Loucy (cell line): Measurements from ENCODE around the gene SYNGR4.

ENCODE experiments used
- H2AFZ ChIP-seq: fragments of 200-600 bp; sonication (generic); 2 replicates; pipeline ENCODE4 v1.6.0; 2016; ENCODE audit warnings: antibody characterized with exemption, mild to moderate bottlenecking, low read length, moderate library complexity
- H3F3A ChIP-seq: fragments of 200-600 bp; 2 replicates; pipeline ENCODE4 v1.6.0; 2016; ENCODE audit warnings: antibody characterized with exemption, low read depth, mild to moderate bottlenecking
- H3K27me3 ChIP-seq: fragments of 200-600 bp; sonication (generic); 2 replicates; pipeline ENCODE4 v1.6.1; 2014; ENCODE audit warnings: low read length, mild to moderate bottlenecking; ENCODE audit not compliant: insufficient read depth, poor library complexity, severe bottlenecking
- H3K36me3 ChIP-seq: fragments of 200-600 bp; sonication (generic); 2 replicates; pipeline ENCODE4 v1.6.1; 2016; ENCODE audit warnings: low read length; ENCODE audit not compliant: insufficient read depth
- H3K4me1 ChIP-seq: fragments of 200-600 bp; sonication (generic); 2 replicates; pipeline ENCODE4 v1.5.1; 2014; ENCODE audit warnings: low read length, mild to moderate bottlenecking; ENCODE audit not compliant: insufficient read depth, poor library complexity, severe bottlenecking
- H3K4me2 ChIP-seq: fragments of 200-600 bp; sonication (generic); 2 replicates; pipeline ENCODE4 v1.6.0; 2014; ENCODE audit warnings: antibody characterized with exemption, low read length, low read depth, mild to moderate bottlenecking; ENCODE audit not compliant: poor library complexity, severe bottlenecking
- H3K4me3 ChIP-seq: fragments of 200-600 bp; sonication (generic); 2 replicates; pipeline ENCODE4 v1.5.1; 2014; ENCODE audit warnings: low read length, mild to moderate bottlenecking, mixed read lengths; ENCODE audit not compliant: poor library complexity, severe bottlenecking
- H3K79me2 ChIP-seq: fragments of 200-600 bp; sonication (generic); 2 replicates; pipeline ENCODE4 v1.6.1; 2014; ENCODE audit warnings: low read length; ENCODE audit not compliant: insufficient read depth
- H3K9ac ChIP-seq: fragments of 200-600 bp; sonication (generic); 2 replicates; pipeline ENCODE4 v1.6.0; 2014; ENCODE audit warnings: mild to moderate bottlenecking, low read depth, low read length, moderate library complexity; ENCODE audit not compliant: poor library complexity, severe bottlenecking
- H3K9me2 ChIP-seq: fragments of 200-600 bp; sonication (generic); replicated peaks from 2 replicates; pipeline ENCODE4 v1.6.1; 2016; ENCODE audit warnings: low read depth, low read length, mixed read lengths
- H3K9me3 ChIP-seq: fragments of 200-600 bp; sonication (generic); 2 replicates; pipeline ENCODE4 v1.6.1; 2014; ENCODE audit warnings: mild to moderate bottlenecking, antibody characterized with exemption, low read length, low read depth; ENCODE audit not compliant: insufficient read depth
- H4K20me1 ChIP-seq: fragments of 200-600 bp; sonication (generic); 2 replicates; pipeline ENCODE4 v1.6.0; 2014; ENCODE audit warnings: antibody characterized with exemption, low read length, mild to moderate bottlenecking; ENCODE audit not compliant: insufficient read depth, poor library complexity, severe bottlenecking
- EZH2phosphoT487 ChIP-seq: fragments of 200-600 bp; IDR thresholded peaks from 2 replicates; pipeline ENCODE4 v1.6.1; 2018; ENCODE audit warnings: antibody characterized with exemption, mild to moderate bottlenecking, moderate library complexity, borderline replicate concordance
- TF ChIP-seq, protein P1 (sequence below): fragments of 200-600 bp; sonication (generic); conservative IDR thresholded peaks from 2 replicates; pipeline ENCODE4 v1.5.1; 2014; ENCODE audit warnings: mild to moderate bottlenecking, antibody characterized with exemption, low read length

Gene SYNGR4

DNA sequence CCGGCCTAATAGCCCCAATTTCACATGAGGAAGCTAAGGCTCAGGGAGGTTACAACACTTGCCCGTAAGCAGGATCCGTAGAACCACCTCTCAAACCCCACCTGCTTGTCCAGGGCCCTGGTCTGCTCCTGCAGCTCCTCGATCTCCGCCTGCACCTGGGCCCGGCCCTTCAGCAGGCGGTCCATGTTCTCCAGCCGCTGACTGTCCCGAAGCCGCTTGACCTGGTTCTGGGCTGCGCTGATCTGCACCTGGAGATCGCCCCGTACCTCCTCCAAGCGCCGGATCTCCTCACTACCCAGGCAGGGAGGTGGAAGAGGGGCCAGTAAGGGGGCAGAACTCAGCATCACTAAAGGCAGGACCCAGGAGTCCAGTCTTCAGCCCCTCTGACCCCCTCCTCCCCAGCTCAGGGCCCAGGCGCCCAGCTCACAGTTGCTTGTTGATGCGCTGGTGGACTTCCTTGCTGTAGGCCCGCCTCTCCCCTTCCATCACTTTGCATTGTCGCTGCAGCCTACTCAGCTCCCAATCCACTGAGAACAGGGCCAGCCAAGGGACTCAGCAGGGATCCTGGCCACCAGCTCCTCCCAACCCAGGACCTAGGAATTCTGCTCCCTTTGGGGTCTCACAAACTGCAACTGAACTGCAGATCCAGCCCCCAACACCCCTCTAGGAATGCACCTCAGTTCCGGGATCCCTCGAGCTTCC, 45.7 kb upstream of the SYNGR4 start:
- no peaks in the 10 kb centered on the region for H3K36me3 ChIP-seq
- H3K4me2 ChIP-seq: no peak overlapping the region
- H3F3A ChIP-seq: peaks cover 3% of the 10 kb centered on the region; the same call in 1 of the 2 replicates
- H4K20me1 ChIP-seq: no peaks in the 10 kb centered on the region
- no peak overlapping the region for H3K9ac ChIP-seq
- no peaks in the 10 kb centered on the region for H3K9me2 ChIP-seq
- no peaks in the 10 kb centered on the region for H3K9me3 ChIP-seq
- no peak overlapping the region for H2AFZ ChIP-seq
- H3K79me2 ChIP-seq: peaks cover 11% of the 10 kb centered on the region
- H3K27me3 ChIP-seq: no peaks in the 10 kb centered on the region
- TF ChIP-seq, protein P1, sequence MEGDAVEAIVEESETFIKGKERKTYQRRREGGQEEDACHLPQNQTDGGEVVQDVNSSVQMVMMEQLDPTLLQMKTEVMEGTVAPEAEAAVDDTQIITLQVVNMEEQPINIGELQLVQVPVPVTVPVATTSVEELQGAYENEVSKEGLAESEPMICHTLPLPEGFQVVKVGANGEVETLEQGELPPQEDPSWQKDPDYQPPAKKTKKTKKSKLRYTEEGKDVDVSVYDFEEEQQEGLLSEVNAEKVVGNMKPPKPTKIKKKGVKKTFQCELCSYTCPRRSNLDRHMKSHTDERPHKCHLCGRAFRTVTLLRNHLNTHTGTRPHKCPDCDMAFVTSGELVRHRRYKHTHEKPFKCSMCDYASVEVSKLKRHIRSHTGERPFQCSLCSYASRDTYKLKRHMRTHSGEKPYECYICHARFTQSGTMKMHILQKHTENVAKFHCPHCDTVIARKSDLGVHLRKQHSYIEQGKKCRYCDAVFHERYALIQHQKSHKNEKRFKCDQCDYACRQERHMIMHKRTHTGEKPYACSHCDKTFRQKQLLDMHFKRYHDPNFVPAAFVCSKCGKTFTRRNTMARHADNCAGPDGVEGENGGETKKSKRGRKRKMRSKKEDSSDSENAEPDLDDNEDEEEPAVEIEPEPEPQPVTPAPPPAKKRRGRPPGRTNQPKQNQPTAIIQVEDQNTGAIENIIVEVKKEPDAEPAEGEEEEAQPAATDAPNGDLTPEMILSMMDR: no peak
- TF ChIP-seq EZH2phosphoT487: no peak
- peaks cover 26% of the 10 kb centered on the region for H3K4me1 ChIP-seq
- no peak overlapping the region for H3K4me3 ChIP-seq

DNA sequence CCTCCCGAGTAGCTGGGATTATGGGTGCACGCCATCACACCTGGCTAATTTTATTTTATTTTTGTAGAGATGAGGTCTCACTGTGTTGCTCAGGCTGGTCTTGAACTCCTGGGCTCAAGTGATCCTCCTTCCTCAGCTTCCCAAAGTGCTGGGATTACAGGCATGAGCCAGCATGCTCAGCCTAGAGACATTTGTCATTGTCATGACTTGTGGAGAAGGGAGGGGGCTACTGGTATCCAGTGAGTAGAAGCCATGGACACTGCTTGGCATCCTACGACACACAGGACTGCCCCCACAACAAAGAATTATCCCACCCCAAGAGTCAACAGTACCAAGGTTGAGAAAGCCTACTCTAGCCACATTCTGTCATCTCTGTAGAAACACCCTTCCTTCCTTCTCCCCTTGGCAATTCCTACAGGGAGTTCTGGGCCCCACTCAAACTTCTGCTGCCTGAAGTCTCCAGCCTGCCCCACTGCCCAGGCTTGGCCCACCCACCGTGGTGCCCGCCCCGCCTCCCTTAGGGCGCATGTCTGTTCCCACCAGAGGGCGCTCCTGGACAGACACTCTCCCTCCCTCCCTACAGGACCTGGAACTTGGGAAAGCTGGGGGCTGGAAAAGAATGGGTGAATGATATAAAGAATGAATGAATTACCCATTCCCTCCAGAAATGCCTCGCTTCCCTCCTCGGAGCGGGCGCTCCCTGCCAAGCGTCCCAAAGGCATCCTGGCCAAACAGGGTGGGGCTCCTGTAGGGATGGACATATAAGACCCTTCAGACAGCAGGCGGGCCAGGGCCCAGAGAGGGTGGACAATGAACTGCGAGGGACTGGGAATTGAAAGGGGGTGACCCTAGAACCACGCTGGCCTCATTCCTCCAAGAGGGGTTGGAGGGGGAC, 44.3 kb upstream of the SYNGR4 start:
- TF ChIP-seq, protein P1: peak; percentile 94
- no peak for TF ChIP-seq EZH2phosphoT487
- no peaks in the 10 kb centered on the region for H4K20me1 ChIP-seq
- peak overlapping the region; percentile 91 for H3K4me2 ChIP-seq
- peaks cover 4% of the 10 kb centered on the region; the same call in 1 of the 2 replicates for H3F3A ChIP-seq
- no peaks in the 10 kb centered on the region for H3K27me3 ChIP-seq
- H3K4me3 ChIP-seq: peak overlapping the region; percentile 96
- no peaks in the 10 kb centered on the region for H3K36me3 ChIP-seq
- no peaks in the 10 kb centered on the region for H3K9me2 ChIP-seq
- H2AFZ ChIP-seq: no peak overlapping the region
- H3K4me1 ChIP-seq: peaks cover 38% of the 10 kb centered on the region
- peak overlapping the region; percentile 100 for H3K9ac ChIP-seq
- H3K79me2 ChIP-seq: peaks cover 14% of the 10 kb centered on the region
- H3K9me3 ChIP-seq: no peaks in the 10 kb centered on the region

DNA sequence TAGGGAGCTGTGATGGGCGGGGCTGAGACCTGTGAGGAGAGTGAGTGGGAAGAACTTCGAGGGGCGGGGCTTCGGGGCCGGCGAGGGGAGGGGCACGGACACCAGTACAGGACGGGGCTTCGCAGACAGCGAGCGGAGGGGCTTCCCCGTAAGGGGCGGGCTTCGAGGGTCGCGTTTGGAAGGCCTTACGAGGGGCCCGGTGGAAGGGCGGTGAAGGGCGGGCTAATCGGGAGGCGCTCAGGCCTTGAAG, 42.9 kb upstream of the SYNGR4 start:
- H3K36me3 ChIP-seq: no peaks in the 10 kb centered on the region
- H3K4me2 ChIP-seq: peak overlapping the region; percentile 91
- H4K20me1 ChIP-seq: no peaks in the 10 kb centered on the region
- no peak overlapping the region; the same call in 1 of the 2 replicates for H2AFZ ChIP-seq
- no peaks in the 10 kb centered on the region for H3K27me3 ChIP-seq
- peak overlapping the region; percentile 96 for H3K4me3 ChIP-seq
- H3K4me1 ChIP-seq: peaks cover 40% of the 10 kb centered on the region
- H3K9ac ChIP-seq: peak overlapping the region; percentile 100
- no peaks in the 10 kb centered on the region for H3K9me2 ChIP-seq
- TF ChIP-seq EZH2phosphoT487: no peak
- TF ChIP-seq, protein P1: no peak
- peaks cover 7% of the 10 kb centered on the region; the same call in 1 of the 2 replicates for H3F3A ChIP-seq
- H3K9me3 ChIP-seq: no peaks in the 10 kb centered on the region
- H3K79me2 ChIP-seq: peaks cover 22% of the 10 kb centered on the region
